GM12892 (cell line): ENCODE results near the gene PNMT.
"Not testable (repeated sequence)": the region's sequence is repeated elsewhere in the genome, so short reads cannot be mapped to it uniquely, and the experiment has no call there.

ENCODE experiments used
- DNase-seq: peaks from one replicate; pipeline ENCODE4 v3.0.0; 2011; ENCODE audit not compliant: insufficient read length
- FAIRE-seq: peaks from 2 replicates; lab custom pipeline; 2011; peaks lifted over from hg19 to GRCh38; lab: Jason Lieb, UNC
- POLR2A ChIP-seq: IDR thresholded peaks from 2 replicates; pipeline ENCODE4 v1.6.1; 2011; ENCODE audit warnings: low read depth, low read length, control low read depth
- POLR2AphosphoS5 ChIP-seq: IDR thresholded peaks from 2 replicates; pipeline ENCODE4 v1.6.1; 2011; ENCODE audit warnings: low read depth, low read length, control low read depth
- TAF1 ChIP-seq: IDR thresholded peaks from 2 replicates; pipeline ENCODE4 v1.6.1; 2011; ENCODE audit warnings: low read depth, mild to moderate bottlenecking, control low read depth, low read length, borderline replicate concordance

The PNMT gene

GRCh38 chr17:39688945-39689344, 20.7 kb downstream of the PNMT start:
- DNase-seq = no peak
- no peak for FAIRE-seq
- no peak for TF ChIP-seq POLR2A
- TF ChIP-seq POLR2AphosphoS5 = no peak
- no peak for TF ChIP-seq TAF1

GRCh38 chr17:39694593-39694992, 26.3 kb downstream of the PNMT start:
- DNase-seq (no peak), FAIRE-seq (no peak)
- TF ChIP-seq POLR2AphosphoS5 (no peak), TAF1 (no peak), POLR2A (no peak)

- no peak for FAIRE-seq
- TF ChIP-seq TAF1 (no peak), POLR2A (no peak), POLR2AphosphoS5 (no peak)
- DNase-seq = no peak
Measured at GRCh38 chr17:39695089-39695474, 26.8 kb downstream of the PNMT start.

- FAIRE-seq (no peak), DNase-seq (no peak)
- TF ChIP-seq TAF1 (no peak), POLR2A (no peak), POLR2AphosphoS5 (no peak)
Measured at GRCh38 chr17:39696731-39697130, 28.5 kb downstream of the PNMT start.

GRCh38 chr17:39697961-39698360, 29.7 kb downstream of the PNMT start:
- DNase-seq (no peak), FAIRE-seq (no peak)
- TF ChIP-seq POLR2AphosphoS5 = no peak
- TF ChIP-seq POLR2A = no peak
- no peak for TF ChIP-seq TAF1

GRCh38 chr17:39699157-39699817, 31.0 kb downstream of the PNMT start:
- FAIRE-seq, DNase-seq: not testable (repeated sequence)

GRCh38 chr17:39699818-39700147, 31.5 kb downstream of the PNMT start, which contains the start of gene ERBB2:
Gene ERBB2 (plus strand): TSS chr17:39700064. CDS start chr17:39700239, 175 bp downstream.
- FAIRE-seq (no peak), DNase-seq (no peak)
- no peak for TF ChIP-seq TAF1
- TF ChIP-seq POLR2A = no peak
- TF ChIP-seq POLR2AphosphoS5 = no peak

GRCh38 chr17:39700148-39700987, 32.1 kb downstream of the PNMT start:
- DNase-seq (no peak), FAIRE-seq (no peak)
- TF ChIP-seq TAF1 (no peak), POLR2AphosphoS5 (no peak), POLR2A (no peak)

- FAIRE-seq = no peak
- DNase-seq = no peak
- no peak for TF ChIP-seq POLR2AphosphoS5
- TF ChIP-seq TAF1 = no peak
- no peak for TF ChIP-seq POLR2A
Measured at GRCh38 chr17:39701012-39701783, 32.9 kb downstream of the PNMT start.

GRCh38 chr17:39701784-39702422, 33.6 kb downstream of the PNMT start:
- FAIRE-seq (no peak), DNase-seq (no peak)
- TF ChIP-seq POLR2A (no peak), TAF1 (no peak), POLR2AphosphoS5 (no peak)
